ENCODE measurements around the gene RAP1GDS1.
"Not testable (repeated sequence)": the region's sequence is repeated elsewhere in the genome, so short reads cannot be mapped to it uniquely, and the experiment has no call there.

DNA sequence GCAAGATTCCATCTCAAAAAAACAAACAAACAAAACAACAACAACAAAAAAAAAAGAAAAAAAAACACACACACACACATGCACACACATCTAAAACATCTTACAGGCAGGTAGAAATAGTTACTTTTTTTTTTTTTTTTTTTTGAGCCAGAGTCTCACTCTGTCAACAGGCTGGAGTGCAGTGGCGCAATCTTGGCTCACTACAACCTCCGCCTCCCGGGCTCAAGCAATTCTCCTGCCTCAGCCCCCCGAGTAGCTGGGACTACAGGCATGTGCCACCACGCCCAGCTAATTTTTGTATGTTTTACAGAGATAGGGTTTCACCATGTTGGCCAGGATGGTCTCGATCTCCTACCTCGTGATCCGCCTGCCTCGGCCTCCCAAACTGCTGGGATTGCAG is 196.2 kb downstream of the RAP1GDS1 start:
- not testable (repeated sequence) for TF ChIP-seq PRDM1 (tag by site-specific recombination; IDR thresholded peaks at IDR 0.05); ZEB2 (tag by site-specific recombination; IDR thresholded peaks at IDR 0.05); IKZF3 (tag by site-specific recombination; IDR thresholded peaks at IDR 0.05); ZNF302 (tag by site-specific recombination; IDR thresholded peaks at IDR 0.05; ENCODE audit: low read depth); ZNF175 (tag by site-specific recombination; IDR thresholded peaks at IDR 0.05); YY2 (tag by site-specific recombination; IDR thresholded peaks at IDR 0.05); ZNF548 (tag by site-specific recombination; IDR thresholded peaks at IDR 0.05); ZBTB21 (tag by site-specific recombination; IDR thresholded peaks at IDR 0.05); ZBTB11 (tag by site-specific recombination; conservative IDR thresholded peaks at IDR 0.05; ENCODE audit: low read depth)
- TF ChIP-seq, protein P1, sequence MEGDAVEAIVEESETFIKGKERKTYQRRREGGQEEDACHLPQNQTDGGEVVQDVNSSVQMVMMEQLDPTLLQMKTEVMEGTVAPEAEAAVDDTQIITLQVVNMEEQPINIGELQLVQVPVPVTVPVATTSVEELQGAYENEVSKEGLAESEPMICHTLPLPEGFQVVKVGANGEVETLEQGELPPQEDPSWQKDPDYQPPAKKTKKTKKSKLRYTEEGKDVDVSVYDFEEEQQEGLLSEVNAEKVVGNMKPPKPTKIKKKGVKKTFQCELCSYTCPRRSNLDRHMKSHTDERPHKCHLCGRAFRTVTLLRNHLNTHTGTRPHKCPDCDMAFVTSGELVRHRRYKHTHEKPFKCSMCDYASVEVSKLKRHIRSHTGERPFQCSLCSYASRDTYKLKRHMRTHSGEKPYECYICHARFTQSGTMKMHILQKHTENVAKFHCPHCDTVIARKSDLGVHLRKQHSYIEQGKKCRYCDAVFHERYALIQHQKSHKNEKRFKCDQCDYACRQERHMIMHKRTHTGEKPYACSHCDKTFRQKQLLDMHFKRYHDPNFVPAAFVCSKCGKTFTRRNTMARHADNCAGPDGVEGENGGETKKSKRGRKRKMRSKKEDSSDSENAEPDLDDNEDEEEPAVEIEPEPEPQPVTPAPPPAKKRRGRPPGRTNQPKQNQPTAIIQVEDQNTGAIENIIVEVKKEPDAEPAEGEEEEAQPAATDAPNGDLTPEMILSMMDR (tag by site-specific recombination; IDR thresholded peaks at IDR 0.05) = not testable (repeated sequence)
